ENCODE measurements around the gene ZBTB16. TPM values are rescaled to one million over a fixed set of nuclear protein-coding genes. Genes with fewer than 3 reads are reported as not detected.

ZBTB16 gene
- total and polyA plus RNA-seq, 11 donors: 15.3 to 130 (median 62.8) TPM

DNA sequence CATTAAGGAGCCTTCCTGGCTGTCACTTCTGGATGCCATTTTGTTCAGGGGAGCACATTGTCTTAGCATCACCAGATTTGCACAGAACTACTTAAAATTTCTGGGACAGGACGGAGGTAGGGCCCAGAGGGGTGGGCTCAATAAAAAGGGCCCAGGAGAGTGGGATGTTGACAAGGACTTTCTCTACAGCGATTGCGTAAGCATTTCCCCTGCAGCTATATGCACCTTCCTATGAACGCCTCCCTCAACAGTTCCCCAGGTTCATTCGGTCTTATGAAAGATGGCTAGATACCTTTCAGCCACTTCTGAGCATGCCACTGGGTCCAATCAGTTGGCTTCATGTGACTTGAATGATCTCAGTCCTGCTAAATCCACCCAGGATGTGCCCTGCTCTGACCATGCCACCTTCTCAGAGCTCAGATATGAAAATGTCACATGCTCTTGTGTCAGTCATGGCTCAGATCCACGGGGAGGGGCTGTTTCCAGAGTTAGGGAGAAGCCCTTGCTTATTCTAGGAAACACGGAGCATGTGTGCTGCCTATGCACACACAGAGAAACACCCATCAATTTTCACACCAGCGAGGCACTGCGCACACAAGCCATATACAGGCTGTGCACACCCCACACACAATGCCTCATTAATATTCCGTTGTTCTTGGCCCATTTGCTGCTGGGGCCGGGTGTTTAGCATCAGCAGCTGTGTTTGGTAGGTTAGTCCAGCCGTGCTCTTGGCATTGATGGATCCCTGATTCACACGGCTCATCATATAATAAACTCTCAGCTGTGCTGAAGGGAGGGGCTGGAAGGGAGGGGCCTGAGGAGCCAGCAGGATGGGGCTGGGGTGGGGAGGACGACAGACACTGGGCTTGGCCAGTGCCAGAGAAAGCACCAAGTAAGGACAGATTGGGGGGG is 184.2 kb downstream of the ZBTB16 start:
- 42 to 48% (median 47%) methylated on average over 10 to 14 of the region's 14 CpGs for WGBS, 4 donors
- H3K27me3 ChIP-seq: no peaks in the 10 kb centered on the region
- no peak overlapping the region for H3K4me3 ChIP-seq
- intact Hi-C loops (cut with DNase I): loop anchor here in 3 of 10 donors (5.0 to 10.0 kb wide), 3 partner anchors 41 to 49 kb away; no protein-coding TSS in a partner anchor
- ATAC-seq (peak; percentile 61 to 91 (median 72)), DNase-seq (peak in 4 of 5 donors; percentile 66 to 79 (median 73))
- peaks cover 0 to 84% (median 54%) of the 10 kb centered on the region in 9 donors for H3K36me3 ChIP-seq
- no peak for TF ChIP-seq POLR2A (IDR thresholded peaks at IDR 0.05)
- TF ChIP-seq, protein P1, sequence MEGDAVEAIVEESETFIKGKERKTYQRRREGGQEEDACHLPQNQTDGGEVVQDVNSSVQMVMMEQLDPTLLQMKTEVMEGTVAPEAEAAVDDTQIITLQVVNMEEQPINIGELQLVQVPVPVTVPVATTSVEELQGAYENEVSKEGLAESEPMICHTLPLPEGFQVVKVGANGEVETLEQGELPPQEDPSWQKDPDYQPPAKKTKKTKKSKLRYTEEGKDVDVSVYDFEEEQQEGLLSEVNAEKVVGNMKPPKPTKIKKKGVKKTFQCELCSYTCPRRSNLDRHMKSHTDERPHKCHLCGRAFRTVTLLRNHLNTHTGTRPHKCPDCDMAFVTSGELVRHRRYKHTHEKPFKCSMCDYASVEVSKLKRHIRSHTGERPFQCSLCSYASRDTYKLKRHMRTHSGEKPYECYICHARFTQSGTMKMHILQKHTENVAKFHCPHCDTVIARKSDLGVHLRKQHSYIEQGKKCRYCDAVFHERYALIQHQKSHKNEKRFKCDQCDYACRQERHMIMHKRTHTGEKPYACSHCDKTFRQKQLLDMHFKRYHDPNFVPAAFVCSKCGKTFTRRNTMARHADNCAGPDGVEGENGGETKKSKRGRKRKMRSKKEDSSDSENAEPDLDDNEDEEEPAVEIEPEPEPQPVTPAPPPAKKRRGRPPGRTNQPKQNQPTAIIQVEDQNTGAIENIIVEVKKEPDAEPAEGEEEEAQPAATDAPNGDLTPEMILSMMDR (IDR thresholded peaks at IDR 0.05): no peak
- no peaks in the 10 kb centered on the region for H3K9me3 ChIP-seq
- H3K27ac ChIP-seq: peak overlapping the region in 10 of 12 donors; percentile 44 to 87 (median 64)
- peaks cover 0 to 58% (median 30%) of the 10 kb centered on the region in 12 donors for H3K4me1 ChIP-seq

DNA sequence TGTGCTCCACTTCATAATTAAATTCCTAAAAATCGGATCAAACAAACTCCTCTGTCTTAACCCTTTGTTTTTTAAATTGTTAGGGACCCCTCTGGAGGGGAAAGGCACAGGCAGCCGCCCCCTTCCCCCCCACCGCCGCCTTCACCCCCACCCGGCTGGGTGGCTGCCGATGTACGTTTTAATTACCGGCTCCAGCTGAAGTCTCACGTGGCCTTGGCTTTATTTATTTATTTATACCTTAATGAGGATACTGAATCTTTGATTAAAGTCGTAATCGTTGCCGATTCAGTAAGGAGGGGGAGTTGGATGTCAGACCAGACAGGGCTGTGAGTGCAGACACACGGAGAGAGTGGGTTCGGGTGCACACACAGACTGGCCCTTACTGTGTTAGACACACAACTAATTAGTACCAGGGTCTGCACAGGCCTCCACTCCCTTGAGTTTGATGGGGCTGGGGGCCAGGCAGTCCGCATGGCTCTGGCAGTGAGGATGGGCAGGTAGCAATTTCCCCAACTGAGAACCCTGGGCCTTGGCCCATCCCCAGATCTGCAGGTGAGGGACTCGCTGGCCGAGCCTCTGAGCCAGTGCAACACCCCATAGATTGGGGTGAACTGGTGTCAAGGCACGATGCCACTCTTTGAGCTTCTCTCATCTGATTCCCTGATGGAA is 185.3 kb downstream of the ZBTB16 start:
- ATAC-seq (no peak), DNase-seq (no peak)
- Histone ChIP-seq H3K27me3 (no peaks in the 10 kb centered on the region), H3K36me3 (peaks cover 0 to 86% (median 57%) of the 10 kb centered on the region in 9 donors), H3K4me3 (no peak overlapping the region), H3K27ac (peak overlapping the region in 8 of 12 donors; percentile 8 to 87 (median 72)), H3K4me1 (peaks cover 0 to 48% (median 23%) of the 10 kb centered on the region in 12 donors), H3K9me3 (no peaks in the 10 kb centered on the region)
- TF ChIP-seq POLR2A (IDR thresholded peaks at IDR 0.05): no peak
- TF ChIP-seq, protein P1 (IDR thresholded peaks at IDR 0.05): no peak
- 86 to 91% (median 88%) methylated on average over 16 to 18 of the region's 18 CpGs for WGBS, 4 donors
- intact Hi-C loops (cut with DNase I): loop anchor here in 3 of 10 donors (5.0 to 10.0 kb wide), 3 partner anchors 43 to 50 kb away; no protein-coding TSS in a partner anchor

DNA sequence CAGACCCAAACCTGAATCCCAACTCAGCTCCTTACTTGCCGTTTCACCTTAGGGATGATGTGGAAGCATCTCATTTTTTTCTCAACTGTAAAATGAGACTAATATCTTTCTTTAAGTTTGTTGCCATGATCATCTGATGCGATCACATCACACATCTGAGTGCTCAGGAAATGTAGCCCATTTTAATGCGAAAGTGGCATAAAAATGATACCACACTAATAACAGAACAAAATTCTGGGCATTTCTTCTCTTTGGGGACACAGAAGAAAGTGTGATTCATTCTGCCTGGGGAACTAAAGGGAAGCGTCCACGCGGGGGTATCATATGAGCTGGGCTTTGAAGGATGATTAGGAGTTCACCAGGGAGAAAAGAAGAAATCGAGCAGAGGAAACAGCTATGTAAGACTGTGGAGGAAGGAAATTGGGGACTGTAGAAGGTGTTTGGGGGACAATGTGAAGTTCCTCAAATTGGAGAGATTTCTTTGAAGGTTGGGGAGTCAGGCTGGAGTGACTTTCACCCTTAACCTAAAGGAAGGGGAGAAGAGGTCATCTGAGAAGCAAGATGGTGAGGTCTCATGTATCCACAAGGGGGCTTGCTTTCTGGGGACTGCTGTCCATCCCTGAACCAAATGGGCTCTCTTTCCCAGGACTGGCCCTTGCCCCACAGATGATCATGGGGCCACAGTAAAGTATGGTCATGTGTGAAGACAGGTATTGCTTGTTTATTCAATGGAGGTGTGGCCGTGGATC is 187.0 kb downstream of the ZBTB16 start:
- Histone ChIP-seq H3K27ac (peak overlapping the region in 1 of 12 donors; percentile 29), H3K4me3 (no peak overlapping the region), H3K27me3 (no peaks in the 10 kb centered on the region), H3K36me3 (peaks cover 0 to 89% (median 73%) of the 10 kb centered on the region in 9 donors), H3K4me1 (peaks cover 0 to 48% (median 20%) of the 10 kb centered on the region in 12 donors), H3K9me3 (no peaks in the 10 kb centered on the region)
- TF ChIP-seq, protein P1 (IDR thresholded peaks at IDR 0.05): no peak
- no peak for TF ChIP-seq POLR2A (IDR thresholded peaks at IDR 0.05)
- 95 to 97% (median 95%) methylated on average over 8 of the region's 8 CpGs for WGBS, 4 donors
- intact Hi-C loops (cut with DNase I): loop anchor here in 1 of 10 donors (10.0 kb wide), 1 partner anchor 52 kb away; no protein-coding TSS in a partner anchor
- DNase-seq (no peak), ATAC-seq (no peak)

Data from heart left ventricle (tissue), 16 donors.